ENCODE results near the gene HINT2. TPM values are rescaled to one million over a fixed set of nuclear protein-coding genes. Genes with fewer than 3 reads are reported as not detected.

The HINT2 gene
- total RNA-seq, 4 donors from 2014 or later, result 19.8 to 49.7 (median 40.6) TPM

DNA sequence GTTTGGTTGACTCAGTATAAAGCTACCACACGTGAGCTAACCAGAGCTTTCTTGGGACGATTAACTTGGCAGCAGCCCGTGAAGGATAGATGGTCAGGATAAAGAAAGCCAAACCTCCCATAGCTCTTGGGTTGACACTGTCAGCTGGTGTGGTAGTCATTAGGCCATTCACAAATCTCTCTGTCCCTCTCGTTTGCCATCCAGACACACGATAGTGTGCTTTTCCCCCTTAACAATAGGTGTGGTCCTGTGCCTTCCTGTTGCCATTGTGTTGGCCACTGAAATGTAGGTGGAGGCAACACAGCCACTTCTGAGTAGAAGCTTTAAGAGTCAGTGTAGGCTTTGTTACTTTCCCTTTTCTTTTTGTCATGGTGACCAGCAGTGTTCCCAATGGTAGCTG is 43.6 kb upstream of the HINT2 start:
- ATAC-seq (ENCODE audit: low FRiP score), result no peak
- DNase-seq (ENCODE audit: low spot score), result no peak
- TF ChIP-seq CTCF (IDR thresholded peaks at IDR 0.05), result no peak

GRCh38 chr9:35856882-35857281 is 42.0 kb upstream of the HINT2 start:
- ATAC-seq (ENCODE audit: low FRiP score), result no peak

DNA sequence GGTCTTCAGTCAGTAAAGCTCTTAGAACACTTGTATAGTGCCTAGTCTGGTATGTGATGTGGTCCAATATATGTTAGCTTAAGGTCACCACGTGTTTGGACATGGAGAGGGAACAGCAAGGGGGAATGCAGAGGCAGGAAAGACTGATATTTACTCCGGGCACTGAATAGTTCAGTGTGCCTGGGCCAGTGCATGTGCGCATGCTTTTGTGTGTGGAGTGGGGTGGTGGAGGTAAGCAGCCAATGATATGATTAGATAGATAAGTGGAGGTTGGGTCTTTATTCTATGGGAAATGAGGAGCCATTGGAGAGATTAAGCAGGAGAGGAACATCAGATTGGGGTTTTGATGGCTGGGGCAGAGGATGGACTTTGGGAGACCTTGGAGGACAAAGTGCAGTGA is 41.4 kb upstream of the HINT2 start:
- ATAC-seq (ENCODE audit: low FRiP score) (no peak), DNase-seq (ENCODE audit: low spot score) (no peak)
- TF ChIP-seq CTCF (IDR thresholded peaks at IDR 0.05), result no peak

More at GRCh38 chr9:35856882-35857281, 42.0 kb upstream of the HINT2 start:
- no peak for TF ChIP-seq CTCF (IDR thresholded peaks at IDR 0.05)
- DNase-seq (ENCODE audit: low spot score), result no peak

DNA sequence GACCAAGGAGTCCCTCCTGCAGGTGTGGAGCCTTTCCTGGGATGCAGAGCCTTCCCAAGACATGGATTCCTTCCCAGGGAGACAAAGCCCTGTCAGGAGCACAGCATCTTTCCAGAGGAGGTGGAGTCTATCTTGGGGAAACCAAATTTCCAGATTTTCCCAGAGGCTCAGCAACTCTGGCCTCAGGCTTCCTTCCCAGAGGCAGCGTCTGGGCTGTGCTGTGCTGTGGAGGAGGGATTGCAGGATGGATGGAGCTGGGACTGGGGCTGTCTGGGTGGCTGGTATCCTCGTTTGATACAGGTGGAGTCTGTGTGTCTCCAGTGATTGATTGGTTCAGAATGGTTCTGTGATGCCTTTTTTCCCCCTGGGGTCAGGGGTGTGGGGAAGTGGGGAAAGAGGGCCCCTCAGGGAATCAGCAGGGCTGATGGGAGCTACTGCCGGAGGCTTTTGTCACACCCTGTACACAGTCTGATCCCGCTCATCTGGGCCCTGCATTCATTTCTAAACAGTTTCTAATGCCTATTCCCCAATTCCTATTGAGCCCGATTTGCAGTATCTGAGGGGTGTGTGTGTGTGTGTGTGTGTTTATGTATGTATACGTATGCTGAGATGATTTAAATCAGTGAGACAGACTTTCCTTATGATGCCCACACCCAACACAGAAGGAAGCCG is 39.4 kb upstream of the HINT2 start:
- DNase-seq (ENCODE audit: low spot score) (no peak), ATAC-seq (ENCODE audit: low FRiP score) (no peak)
- TF ChIP-seq CTCF (IDR thresholded peaks at IDR 0.05), result no peak

DNA sequence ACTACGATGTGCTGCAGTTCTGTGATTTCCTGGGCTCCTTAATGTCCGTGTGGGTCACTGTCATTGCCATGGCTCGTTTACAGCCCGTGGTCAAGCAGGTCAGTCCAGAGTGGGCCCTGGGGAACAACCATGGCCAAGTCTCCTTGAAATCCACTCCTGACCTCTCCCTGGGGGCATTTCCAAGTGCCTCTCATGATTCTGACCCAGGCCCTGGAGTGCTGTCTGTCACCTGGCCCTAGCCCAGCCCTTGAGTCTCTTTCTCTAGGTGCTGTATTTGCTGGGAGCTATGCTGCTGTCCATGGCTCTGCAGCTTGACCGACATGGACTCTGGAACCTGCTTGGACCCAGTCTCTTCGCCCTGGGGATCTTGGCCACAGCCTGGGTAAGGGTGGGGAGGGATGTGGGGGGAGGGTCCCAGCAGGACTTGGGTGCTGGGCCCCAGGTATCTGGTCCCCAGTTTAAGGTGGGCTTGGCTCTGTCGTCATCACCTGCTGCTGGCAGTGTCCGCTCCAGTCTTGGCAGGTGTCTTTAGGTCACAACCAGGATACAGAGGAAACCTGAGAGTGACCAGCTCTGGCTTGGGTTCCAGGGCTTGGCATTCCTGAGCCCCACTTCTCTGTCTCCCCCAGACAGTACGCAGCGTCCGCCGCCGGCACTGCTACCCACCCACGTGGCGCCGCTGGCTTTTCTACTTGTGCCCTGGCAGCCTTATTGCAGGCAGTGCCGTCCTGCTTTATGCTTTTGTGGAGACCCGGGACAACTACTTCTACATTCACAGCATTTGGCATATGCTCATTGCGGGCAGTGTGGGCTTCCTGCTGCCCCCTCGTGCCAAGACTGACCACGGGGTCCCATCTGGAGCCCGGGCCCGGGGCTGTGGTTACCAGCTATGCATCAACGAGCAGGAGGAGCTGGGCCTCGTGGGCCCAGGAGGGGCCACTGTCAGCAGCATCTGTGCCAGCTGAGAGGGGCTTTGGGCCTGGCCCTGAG is 38.3 kb upstream of the HINT2 start:
- TF ChIP-seq CTCF (IDR thresholded peaks at IDR 0.05), result no peak
- DNase-seq (ENCODE audit: low spot score) (no peak), ATAC-seq (ENCODE audit: low FRiP score) (no peak)

GRCh38 chr9:35852267-35852815 is 37.5 kb upstream of the HINT2 start:
- TF ChIP-seq CTCF (IDR thresholded peaks at IDR 0.05), result no peak
- ATAC-seq (ENCODE audit: low FRiP score) (no peak), DNase-seq (ENCODE audit: low spot score) (no peak)
